ENCODE results near the gene ATP2B2.

- TF ChIP-seq EZH2 (IDR thresholded peaks at IDR 0.05) (no peak), CTCF (IDR thresholded peaks at IDR 0.05) (no peak)
Observed at GRCh38 chr3:10437272-10437994, 68.0 kb downstream of the ATP2B2 start.
